GM19452 (cell line): Measurements from ENCODE around the gene HLA-DRB1.
"Not testable (repeated sequence)": the region's sequence is repeated elsewhere in the genome, so short reads cannot be mapped to it uniquely, and the experiment has no call there.

ENCODE experiments used
- ATAC-seq: cut with Tn5 transposase; IDR thresholded peaks from one replicate; pipeline ENCODE4 v1.9.1; 2021; ENCODE audit not compliant: unreplicated experiment

The HLA-DRB1 gene

DNA sequence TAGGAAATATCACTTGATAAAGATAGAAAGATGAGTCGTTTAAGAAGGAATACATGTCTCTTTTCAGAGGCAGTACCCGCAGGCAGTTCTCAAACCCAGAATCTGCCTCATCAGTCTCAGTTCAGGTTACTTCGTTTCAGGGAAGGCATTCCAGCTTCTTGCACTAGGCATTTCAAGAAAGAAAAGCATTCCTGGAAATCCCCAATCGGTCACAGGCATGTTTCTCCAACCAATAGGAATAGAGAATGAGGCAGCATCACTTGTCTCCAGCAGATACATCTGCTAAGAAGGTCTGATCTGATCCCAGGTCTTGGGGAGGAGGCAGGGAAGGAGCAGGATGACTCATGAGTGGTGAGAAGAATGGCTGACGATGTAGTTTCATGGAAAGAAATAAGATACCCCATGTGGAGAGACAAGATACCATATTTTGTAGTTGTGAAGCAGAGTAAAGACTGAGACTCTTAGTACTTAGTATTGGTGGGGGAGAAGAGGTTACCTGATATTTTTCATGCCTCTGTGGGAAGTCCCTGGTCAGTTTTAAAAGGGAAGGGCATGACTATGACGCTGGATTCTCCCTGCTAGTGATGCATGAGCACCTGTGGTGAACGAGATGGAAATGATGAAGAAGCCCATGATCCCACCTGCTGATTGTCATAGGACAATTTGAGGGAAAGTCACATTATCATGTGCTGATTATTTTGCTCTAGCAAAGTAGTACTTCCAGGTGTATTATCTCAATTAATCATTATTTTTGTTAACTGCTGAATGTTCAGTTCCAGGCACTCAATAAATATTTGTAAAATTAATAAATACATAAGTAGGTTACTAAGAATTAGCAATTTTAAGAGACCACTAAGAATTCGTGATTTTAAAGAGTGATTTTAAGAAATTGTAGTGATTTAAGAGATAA, 20.3 kb upstream of the HLA-DRB1 start:
- peak; percentile 93 for ATAC-seq

DNA sequence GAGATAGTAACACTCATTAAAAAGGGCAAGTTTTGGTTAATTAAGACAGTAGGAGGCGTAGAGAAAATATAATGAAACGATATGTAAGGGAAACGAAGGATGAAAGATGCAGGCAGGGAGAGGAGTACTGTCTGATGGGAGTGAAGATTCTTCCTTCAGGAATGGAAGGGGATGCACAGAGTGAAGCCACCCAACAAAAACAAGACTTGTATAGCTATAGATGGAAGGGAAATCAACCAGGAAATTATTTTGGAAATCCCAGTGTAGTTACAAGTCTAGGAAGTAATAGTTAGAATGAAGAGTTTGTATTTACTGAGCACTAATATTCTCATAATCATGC, 19.7 kb upstream of the HLA-DRB1 start:
- peak; percentile 9 for ATAC-seq

DNA sequence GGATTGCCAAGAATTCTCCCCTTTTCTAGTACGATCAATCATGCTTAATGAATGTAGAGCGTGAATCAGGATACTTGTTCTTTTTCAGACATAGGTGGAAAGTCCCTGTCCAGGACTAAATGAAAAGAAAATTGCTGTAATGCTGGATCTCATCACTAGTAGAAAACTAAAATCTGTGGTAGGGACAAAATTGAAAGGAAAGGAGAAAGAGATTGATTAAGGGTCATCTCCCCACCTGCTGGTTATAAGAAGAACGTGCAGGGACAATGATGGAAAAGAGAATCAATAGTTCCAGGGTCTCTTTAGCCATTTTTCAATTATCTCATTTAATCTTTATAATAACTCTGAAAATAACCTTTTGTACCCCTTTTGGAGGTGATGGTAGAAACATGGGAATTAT, 18.7 kb upstream of the HLA-DRB1 start:
- no peak for ATAC-seq

DNA sequence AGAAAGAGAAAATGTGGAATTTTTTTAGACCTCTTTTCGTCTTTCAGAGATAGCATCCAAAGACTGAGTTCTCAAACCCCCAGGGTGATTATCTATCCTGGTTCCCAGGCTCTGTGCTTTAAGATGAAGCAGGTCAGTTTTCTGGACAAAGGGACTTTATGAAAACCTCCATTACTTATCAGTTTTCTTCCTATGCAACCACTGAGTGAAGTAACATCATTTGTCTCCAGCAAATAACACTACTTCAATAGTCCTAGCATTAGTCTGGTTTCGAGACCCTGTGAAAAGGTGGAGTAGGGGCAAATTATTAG, 18.3 kb upstream of the HLA-DRB1 start:
- no peak for ATAC-seq

DNA sequence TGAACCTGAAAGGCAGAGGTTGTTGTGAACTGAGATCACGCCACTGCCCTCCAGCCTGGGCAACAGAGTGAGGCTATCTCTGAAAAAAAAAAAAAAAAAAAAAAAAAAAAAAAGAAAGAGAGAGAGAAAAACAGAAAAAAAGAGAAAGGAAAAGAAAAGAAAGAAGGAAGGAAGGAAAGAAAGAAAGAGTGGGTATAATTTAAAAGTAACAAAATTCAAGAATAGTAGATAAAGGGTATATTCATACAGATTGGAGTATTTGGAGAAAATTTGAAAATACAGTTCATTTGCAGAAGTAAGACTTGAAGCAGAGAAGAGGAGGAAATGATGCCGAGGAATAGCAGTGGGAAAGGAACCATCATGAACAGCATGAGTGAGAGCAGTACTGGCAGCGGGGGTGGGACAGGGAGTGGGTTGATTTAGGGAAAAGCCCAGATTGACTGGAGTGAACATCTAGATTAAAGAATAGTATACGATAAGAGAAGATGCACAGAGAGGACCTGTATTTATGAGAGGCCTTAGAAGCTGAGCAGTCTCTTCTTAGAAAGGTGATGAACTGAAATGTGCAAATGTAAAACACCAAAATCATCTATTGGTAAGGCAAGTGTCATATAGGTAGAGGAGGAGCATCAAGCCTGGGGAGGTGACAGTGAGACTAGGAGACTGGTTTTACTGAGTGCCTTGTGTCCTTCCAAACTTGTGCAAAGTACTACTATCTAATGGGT, 17.8 kb upstream of the HLA-DRB1 start:
- no peak for ATAC-seq

DNA sequence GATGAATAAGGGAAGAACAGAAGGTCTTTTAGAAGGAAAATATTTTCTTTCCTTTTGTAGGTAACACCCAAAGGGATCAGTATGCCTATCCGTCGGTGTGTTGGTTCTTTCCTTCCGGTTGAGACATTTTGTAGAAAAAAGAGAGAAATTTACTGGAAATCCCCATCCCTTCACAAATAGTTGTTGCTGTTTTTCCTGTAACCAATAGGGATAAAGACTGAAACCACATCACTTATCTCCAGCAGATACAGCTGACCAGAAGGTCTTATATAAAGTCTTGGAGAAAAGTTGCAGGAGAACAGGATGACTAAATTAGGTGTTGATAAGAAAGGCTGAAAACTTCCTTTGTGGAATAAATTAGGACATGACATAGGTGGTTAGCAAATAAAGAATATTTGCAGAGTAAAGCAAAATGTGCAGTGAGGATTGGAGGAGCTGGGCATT, 14.8 kb upstream of the HLA-DRB1 start:
- no peak for ATAC-seq

DNA sequence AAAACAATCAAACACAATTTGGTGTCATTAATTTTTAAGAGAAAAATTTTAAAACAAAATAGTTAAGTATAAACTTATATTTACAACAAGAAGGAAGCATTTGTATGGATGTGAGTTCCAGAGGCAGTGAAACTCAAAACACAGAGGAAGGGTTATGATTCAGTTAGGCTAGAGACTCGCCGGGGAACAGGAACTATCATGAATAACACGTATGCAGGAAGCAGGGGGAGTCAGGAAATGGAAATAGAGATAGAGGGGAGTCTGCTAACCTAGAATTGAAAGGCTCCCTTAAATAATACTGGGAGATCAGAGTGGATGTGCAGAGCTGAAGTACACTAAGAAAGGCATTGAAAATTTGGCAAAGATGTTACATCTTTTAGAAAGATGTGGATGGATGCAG, 14.2 kb upstream of the HLA-DRB1 start:
- no peak for ATAC-seq

DNA sequence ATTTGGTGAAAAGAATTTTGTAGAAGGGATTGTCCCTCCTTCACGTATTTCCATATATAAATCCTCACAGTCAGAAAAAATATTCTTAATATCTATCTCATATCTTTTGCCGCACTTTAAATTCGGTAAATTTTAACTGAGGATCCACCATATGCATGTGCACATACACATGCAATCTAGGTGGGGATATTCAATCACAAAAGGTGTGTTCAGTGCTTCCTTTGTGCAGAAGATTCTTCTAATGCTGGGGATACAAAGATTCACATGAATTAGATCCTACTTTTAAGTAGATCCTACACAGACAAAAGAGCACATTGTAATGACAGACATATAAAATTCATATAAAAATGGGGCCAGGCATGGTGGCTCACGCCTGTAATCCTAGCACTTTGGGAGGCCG, 13.6 kb upstream of the HLA-DRB1 start:
- ATAC-seq = no peak

DNA sequence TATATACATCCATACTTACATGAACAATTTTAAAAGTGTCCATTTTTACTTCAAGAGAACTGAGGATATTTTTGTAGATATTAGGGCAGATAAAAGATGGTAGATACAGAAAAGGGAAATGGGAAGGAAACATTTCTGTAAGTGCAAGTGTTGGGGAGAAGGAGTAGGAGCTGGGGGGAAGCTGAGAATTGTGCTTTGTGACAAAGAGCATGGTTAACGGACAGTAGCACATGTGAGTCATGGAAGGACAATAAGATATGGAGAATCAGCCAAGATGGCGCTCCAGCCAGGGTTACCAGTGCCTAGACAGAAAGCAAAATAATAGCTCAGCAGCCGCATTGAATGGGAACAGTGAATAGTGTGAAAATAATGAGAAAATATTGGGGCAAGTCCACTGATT, 12.7 kb upstream of the HLA-DRB1 start:
- ATAC-seq = no peak

DNA sequence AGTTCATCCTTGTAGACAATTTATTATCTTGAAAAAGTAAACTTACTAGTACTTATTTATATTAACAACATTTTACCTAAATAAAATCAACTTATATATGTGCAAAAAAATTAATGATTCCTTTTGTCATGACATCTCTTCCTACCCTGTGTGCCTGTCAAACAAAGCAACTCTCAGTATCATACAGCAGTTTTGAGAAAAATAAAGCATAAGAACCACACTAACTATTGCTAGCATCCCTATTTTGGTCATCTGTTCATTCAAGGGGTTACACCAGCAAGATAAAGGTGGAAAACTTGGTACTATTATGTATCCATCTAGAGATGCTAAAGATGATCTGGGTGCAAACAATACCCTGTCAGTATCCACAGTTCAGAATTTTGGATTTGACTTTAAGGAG, 7.4 kb upstream of the HLA-DRB1 start:
- no peak for ATAC-seq

DNA sequence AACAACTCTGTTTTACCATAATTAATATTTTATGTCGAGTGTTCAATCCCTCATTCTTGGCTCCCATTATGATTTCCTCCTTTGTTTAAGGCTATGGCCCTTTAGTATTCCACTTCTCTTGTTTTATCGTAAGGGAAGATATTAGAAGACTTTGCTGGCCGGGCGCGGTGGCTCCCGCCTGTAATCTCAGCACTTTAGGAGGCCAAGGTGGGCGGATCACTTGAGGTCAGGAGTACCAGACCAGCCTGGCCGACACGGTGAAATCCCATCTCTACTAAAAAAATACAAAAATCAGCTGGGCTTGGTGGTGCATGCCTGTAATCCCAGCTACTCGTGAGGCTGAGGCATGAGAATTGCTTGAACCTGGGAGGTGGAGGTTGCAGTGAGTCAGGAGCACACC, 1.1 kb upstream of the HLA-DRB1 start:
- not testable (repeated sequence) for ATAC-seq

DNA sequence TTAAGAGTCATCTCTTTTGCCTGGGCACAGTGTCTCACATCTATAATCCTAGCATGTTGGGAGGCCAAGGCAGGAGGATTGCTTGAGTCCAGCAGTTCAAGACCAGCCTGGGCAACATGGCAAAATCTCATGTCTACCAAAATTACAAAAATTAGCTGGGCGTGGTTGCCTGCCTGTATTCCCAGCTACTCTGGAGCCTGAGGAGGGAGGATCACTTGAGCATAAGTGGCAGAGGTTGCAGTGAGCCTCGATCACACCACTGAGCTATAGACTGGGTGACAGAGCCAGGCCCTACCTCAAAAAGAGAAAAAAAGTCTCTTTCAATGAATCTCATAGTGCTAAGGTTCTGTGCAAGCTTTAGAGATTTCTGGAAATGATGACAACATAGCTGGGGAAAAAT, 1.5 kb downstream of the HLA-DRB1 start:
- ATAC-seq = no peak

DNA sequence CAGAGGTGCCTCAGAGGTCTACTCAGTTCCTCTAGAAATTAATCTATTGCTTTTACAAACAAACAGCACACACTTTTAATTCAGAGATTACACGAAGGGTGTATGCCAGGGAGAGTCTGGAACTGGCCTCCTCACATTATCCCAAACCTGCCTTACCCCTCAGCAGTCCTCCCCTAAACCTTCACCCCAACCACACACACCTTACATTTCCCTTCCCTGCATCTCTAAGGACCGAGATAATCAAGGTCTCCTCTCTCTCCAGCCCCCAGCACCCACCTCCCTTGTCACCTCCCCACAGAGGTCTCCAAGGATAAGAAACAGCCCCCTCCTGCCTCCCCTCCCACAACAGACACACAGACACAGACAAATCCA, 6.1 kb downstream of the HLA-DRB1 start:
- ATAC-seq = no peak

DNA sequence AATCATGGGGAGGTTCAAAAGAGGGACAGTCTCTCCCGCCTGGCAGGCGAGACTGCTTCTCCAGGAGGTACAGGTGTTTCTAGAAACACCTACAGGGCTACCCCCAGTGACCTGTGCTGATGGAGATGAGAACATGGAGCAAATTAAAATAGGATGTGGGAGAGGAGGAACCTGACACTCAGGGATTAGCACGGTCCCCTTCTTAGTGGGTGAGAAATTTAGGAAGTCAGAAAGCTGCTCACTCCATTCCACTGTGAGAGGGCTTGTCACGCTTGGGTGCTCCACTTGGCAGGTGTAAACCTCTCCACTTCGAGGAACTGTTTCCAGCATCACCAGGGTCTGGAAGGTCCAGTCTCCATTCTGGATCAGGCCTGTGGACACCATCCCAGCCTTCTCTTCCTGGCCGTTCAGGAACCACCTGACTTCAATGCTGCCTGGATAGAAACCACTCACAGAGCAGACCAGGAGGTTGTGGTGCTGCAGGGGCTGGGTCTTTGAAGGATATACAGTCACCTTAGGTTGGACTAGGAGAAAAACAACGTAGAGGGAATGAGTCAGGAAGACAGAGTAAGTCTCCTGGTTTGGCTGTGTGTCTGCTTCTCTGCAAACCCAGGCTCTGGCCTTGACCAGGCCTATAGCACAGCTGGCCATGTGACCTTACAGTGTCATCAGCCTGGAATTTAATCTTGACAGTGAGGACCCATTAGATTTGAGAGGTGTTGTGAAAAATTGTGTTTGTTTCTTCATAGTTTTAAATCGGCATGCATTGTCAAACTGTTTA, 8.1 kb downstream of the HLA-DRB1 start:
- ATAC-seq = no peak

DNA sequence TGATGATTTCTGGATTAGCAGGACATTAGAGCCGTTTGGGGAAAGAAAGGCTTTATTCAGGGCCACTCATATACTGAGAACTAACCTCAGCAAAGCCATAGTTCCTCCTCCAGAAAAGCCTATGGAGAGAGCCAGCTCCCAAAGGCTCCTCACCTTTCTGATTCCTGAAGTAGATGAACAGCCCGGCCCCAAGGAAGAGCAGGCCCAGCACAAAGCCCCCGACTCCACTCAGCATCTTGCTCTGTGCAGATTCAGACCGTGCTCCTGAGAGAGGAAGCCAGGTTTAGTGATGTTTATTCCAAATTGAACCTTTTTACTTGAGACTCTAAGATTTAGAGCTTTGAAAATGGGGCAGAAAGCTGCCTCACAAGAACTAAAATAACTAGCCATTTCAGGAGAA, 9.1 kb downstream of the HLA-DRB1 start:
- ATAC-seq = no peak

DNA sequence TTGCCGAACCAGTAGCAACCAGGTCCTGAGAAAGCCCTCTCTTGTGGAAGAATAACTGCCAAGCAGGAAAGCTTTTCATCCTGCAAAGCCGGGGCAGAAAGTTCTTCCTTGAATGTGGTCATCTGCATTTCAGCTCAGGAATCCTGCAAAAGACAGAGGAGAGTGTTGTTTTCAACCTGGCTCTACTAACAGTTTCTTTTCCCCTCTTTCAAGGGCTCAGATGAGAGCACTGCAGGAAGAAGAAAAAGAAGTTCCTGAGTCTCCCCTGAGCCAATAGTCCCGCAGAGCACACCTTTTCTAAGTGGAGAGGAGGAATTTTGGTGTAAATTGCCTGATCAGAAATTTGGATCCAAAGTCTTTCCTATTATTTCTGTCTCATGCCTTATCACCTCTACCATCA, 10.7 kb downstream of the HLA-DRB1 start:
- ATAC-seq = no peak

DNA sequence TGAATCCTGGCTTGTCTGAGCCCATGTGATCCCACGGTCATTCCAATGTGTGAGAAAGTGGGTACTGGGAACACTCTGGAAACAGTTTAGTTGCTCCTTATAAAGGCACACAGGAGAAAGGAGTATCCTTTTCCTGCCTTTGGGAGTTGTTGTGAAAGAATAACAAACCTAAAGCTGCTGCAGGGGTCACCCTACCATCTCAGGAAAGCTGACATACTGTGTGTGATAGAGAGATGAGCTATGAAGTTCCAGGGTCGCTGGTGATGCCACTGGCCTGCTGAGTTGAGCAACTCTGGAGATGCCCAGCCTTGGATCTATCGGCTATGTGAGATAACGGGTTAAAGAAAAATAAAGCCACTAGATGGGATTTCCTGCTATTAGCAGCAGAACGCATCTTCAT, 12.2 kb downstream of the HLA-DRB1 start:
- not testable (repeated sequence) for ATAC-seq

DNA sequence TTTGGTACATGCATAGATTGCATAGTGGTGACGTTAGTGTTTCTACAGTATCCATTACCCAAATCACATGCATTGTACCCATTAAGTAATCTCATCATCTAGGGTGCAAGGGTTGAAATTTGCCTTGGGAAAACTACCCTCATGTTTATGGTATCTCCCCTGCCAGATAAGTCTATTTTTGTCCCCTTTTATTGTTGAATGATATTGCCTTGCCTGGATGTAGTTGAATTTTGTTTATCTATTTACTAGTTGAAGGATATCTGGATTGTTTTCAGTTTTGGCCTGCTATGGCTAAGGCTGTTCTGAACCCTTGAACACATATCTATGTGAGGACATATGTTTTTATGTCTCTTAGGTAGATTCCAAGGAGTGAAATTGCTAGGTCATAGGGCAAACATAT, 13.4 kb downstream of the HLA-DRB1 start:
- no peak for ATAC-seq

DNA sequence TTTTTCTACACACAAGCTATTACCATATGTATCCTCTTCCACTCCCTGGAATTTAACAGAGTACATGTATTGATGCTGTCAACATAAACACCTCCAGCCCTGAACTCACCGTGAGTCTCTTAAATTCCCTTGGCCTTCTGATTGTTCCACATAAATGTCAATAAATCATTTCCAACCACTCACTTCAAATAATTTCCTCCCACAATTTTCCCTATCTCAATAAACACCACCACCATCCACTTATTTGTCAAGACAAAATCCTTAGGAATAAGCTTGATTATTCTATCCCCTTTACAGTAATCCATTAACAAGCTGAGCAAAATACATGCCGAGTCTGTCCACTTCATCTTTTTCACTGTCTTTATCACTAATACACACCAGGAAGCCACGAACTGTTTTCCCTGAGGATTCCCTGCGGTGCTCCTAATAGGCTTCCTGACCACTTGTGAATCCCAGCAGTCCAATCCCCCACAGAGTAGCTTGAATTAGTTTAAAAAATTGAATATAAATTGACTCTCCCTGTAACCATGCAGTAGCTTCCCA, 19.2 kb downstream of the HLA-DRB1 start:
- no peak for ATAC-seq

DNA sequence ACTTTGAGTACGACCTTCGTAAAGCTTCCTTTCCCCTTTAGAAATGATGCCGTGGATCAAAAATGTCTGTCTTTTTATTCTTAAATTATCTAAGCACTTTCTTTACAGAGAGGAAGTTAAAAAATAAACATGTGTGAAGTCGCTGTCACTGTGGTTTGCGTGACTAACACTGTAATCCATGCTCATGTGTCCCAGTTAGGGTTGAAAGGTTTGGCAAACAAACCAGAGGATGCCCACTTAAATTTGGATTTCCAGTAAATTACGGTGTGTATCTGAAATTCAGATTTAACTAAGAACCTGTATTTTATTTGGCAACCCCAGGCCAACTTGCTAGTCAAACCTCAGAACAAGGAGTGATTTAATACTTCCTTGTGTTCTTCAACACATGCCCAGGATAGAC, 21.1 kb downstream of the HLA-DRB1 start:
- no peak for ATAC-seq

DNA sequence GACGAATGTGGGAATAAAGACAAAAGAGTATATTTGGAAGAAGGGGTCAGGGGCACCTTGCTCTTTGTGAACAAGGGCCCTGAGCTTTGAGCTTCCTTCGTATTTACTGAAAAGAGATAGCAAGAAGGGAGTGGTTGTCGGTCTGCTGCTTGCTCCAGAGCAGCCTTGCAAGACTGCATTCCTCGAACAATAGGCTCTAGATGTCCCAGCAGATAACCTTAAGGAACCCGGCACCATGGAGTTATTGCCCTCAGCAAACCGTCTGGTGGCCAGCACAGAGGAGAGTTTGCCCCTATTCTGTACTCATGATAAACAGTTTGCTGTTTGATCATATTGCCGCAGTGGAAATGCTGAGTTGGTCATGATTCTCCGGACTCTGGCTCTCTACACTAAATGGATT, 22.7 kb downstream of the HLA-DRB1 start:
- no peak for ATAC-seq

DNA sequence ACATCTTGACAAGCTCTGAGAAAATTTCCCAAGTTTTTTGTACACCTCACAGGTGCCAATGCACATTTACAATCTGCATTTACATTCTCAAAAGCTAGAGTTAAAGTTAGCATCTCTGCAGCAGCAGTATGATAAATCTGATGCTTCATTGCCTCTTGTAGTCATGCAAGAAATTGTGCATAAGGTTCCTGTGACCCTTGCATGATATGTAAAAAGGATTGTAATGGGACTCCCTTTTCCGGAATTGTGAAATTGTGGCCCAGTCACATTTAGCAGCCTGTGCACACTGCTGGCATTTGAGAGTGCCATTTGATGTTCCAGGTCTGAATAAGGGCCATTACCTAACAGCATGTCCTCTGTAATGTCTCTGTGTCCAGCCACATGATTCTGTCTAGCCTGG, 24.1 kb downstream of the HLA-DRB1 start:
- no peak for ATAC-seq
